SU-DHL-6 (cell line): ENCODE measurements around the gene PTPRN2.

Experiments used
- CTCF ChIP-seq: fragments of 200-600 bp; sonication (generic); IDR thresholded peaks from one replicate; pipeline ENCODE4 v1.5.1; 2017; ENCODE audit warnings: antibody characterized with exemption, mild to moderate bottlenecking, low read length, moderate library complexity; ENCODE audit not compliant: insufficient read depth, poor library complexity, severe bottlenecking
- EZH2phosphoT487 ChIP-seq: fragments of 200-600 bp; sonication (generic), shearing (Covaris generic); conservative IDR thresholded peaks from 2 replicates; pipeline ENCODE4 v1.6.1; 2018; ENCODE audit warnings: mild to moderate bottlenecking, antibody characterized with exemption, low read length, moderate library complexity, mixed read lengths

GRCh38 chr7:158350166-158350900 is 237.3 kb downstream of the PTPRN2 start:
- TF ChIP-seq CTCF, result no peak
- no peak for TF ChIP-seq EZH2phosphoT487
